Measurements from ENCODE around the gene GTPBP10. TPM values are rescaled to one million over a fixed set of nuclear protein-coding genes. Genes with fewer than 3 reads are reported as not detected.

Gene GTPBP10
- total RNA-seq, 1 donor from 2014 or later = 18.7 TPM

DNA sequence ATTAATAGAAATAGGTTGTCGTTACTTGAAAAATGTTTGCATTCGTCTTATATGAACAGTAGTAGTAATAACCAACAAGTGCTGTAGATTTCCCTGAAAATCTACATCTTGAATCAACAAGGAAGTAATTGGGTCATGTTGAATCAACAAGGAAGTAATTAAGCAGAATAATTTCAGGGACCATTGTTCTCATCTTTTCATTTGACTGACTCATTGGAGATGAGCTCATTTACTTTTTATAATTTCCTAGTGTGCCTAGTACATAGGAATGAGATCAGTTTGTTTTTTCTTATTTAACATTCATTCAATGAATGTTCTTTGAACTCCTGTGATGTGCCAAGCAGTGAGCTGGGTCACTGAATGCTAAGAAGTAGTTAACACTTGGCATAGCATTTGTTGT lies 65.0 kb downstream of the GTPBP10 start:
- no peaks in the 10 kb centered on the region for H3K9me3 Mint-ChIP-seq (ENCODE audit: unreplicated experiment)
- TF ChIP-seq, protein P1, sequence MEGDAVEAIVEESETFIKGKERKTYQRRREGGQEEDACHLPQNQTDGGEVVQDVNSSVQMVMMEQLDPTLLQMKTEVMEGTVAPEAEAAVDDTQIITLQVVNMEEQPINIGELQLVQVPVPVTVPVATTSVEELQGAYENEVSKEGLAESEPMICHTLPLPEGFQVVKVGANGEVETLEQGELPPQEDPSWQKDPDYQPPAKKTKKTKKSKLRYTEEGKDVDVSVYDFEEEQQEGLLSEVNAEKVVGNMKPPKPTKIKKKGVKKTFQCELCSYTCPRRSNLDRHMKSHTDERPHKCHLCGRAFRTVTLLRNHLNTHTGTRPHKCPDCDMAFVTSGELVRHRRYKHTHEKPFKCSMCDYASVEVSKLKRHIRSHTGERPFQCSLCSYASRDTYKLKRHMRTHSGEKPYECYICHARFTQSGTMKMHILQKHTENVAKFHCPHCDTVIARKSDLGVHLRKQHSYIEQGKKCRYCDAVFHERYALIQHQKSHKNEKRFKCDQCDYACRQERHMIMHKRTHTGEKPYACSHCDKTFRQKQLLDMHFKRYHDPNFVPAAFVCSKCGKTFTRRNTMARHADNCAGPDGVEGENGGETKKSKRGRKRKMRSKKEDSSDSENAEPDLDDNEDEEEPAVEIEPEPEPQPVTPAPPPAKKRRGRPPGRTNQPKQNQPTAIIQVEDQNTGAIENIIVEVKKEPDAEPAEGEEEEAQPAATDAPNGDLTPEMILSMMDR (IDR thresholded peaks at IDR 0.05; ENCODE audit: partially characterized antibody, unreplicated experiment) = no peak
- no peak overlapping the region for H3K4me3 Mint-ChIP-seq (ENCODE audit: unreplicated experiment)
- no peaks in the 10 kb centered on the region for H3K36me3 Mint-ChIP-seq (ENCODE audit: unreplicated experiment)
- DNase-seq = no peak
- no peaks in the 10 kb centered on the region for H3K27me3 Mint-ChIP-seq (ENCODE audit: unreplicated experiment)
- H3K27ac Mint-ChIP-seq (ENCODE audit: unreplicated experiment) = no peak overlapping the region
- no peaks in the 10 kb centered on the region for H3K4me1 Mint-ChIP-seq (ENCODE audit: low read depth, unreplicated experiment)

DNA sequence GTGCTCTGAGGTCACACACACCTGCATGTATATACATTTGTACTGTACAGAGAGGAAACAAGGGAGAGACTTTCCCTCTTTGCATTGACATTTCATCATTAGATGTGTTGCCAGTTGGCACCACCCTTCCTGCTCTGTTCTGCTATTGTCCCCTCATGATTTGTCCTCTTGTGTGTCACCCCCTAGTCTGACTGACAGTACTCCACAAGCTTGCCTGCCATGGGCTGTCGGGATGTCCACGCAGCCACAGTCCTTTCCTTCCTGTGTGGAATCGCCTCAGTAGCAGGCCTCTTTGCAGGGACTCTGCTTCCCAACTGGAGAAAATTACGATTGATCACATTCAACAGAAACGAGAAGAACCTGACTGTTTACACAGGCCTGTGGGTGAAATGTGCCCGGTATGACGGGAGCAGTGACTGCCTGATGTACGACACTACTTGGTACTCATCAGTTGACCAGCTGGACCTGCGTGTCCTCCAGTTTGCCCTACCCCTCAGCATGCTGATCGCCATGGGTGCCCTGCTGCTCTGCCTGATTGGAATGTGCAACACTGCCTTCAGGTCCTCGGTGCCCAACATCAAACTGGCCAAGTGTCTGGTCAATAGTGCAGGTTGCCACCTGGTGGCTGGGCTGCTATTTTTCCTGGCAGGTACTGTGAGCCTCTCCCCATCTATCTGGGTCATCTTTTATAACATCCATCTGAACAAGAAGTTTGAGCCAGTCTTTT lies 66.1 kb downstream of the GTPBP10 start:
- H3K27me3 Mint-ChIP-seq (ENCODE audit: unreplicated experiment) = peaks cover under 1% of the 10 kb centered on the region
- H3K27ac Mint-ChIP-seq (ENCODE audit: unreplicated experiment) = peak overlapping the region; percentile 53

DNA sequence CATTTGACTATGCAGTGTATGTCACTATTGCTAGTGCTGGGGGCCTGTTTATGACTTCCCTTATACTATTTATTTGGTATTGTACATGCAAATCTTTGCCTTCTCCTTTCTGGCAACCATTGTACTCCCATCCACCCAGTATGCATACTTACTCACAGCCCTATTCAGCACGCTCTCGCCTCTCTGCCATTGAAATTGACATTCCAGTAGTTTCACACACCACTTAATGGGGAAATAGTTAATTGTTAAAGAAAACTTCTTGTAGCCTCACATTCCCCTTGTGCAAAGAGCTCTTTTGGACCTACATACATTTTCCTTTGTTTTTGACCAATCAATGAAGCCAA lies 66.6 kb downstream of the GTPBP10 start:
- H3K27ac Mint-ChIP-seq (ENCODE audit: unreplicated experiment) = no peak overlapping the region
- TF ChIP-seq, protein P1 (IDR thresholded peaks at IDR 0.05; ENCODE audit: partially characterized antibody, unreplicated experiment) = no peak
- no peak for DNase-seq
- H3K27me3 Mint-ChIP-seq (ENCODE audit: unreplicated experiment) = peaks cover 1% of the 10 kb centered on the region
- no peaks in the 10 kb centered on the region for H3K9me3 Mint-ChIP-seq (ENCODE audit: unreplicated experiment)
- H3K4me3 Mint-ChIP-seq (ENCODE audit: unreplicated experiment) = no peak overlapping the region
- no peaks in the 10 kb centered on the region for H3K36me3 Mint-ChIP-seq (ENCODE audit: unreplicated experiment)
- no peaks in the 10 kb centered on the region for H3K4me1 Mint-ChIP-seq (ENCODE audit: low read depth, unreplicated experiment)

More for the DNA sequence above, 66.1 kb downstream of the GTPBP10 start:
- TF ChIP-seq, protein P1 (IDR thresholded peaks at IDR 0.05; ENCODE audit: partially characterized antibody, unreplicated experiment) = no peak
- DNase-seq = peak; percentile 23
- H3K4me1 Mint-ChIP-seq (ENCODE audit: low read depth, unreplicated experiment) = no peaks in the 10 kb centered on the region
- H3K4me3 Mint-ChIP-seq (ENCODE audit: unreplicated experiment) = no peak overlapping the region
- H3K9me3 Mint-ChIP-seq (ENCODE audit: unreplicated experiment) = no peaks in the 10 kb centered on the region
- H3K36me3 Mint-ChIP-seq (ENCODE audit: unreplicated experiment) = no peaks in the 10 kb centered on the region

DNA sequence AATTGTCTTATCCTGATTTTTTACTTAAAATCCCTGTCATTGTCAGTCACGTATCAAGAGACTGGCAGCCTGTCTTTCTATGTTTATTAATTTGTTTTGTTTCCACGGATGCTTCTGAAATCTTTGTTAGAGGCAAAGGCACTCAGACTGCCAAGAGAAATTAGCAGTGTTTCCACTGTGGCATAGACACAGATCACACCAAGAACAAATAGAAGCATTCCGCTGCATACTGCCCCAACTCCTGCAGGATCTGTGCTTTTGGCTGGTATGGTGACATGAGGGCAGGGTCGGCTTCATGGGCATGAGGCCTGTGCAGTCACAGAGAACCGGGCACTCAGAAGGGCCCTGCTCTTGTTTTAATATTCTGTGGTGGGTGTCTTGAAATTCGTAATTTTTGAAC lies 75.1 kb downstream of the GTPBP10 start:
- TF ChIP-seq, protein P1 (IDR thresholded peaks at IDR 0.05; ENCODE audit: partially characterized antibody, unreplicated experiment) = no peak
- H3K4me1 Mint-ChIP-seq (ENCODE audit: low read depth, unreplicated experiment) = no peaks in the 10 kb centered on the region
- no peak for DNase-seq
- no peak overlapping the region for H3K27ac Mint-ChIP-seq (ENCODE audit: unreplicated experiment)
- H3K27me3 Mint-ChIP-seq (ENCODE audit: unreplicated experiment) = peaks cover 1% of the 10 kb centered on the region
- H3K9me3 Mint-ChIP-seq (ENCODE audit: unreplicated experiment) = peaks cover 2% of the 10 kb centered on the region
- H3K36me3 Mint-ChIP-seq (ENCODE audit: unreplicated experiment) = no peaks in the 10 kb centered on the region
- H3K4me3 Mint-ChIP-seq (ENCODE audit: unreplicated experiment) = no peak overlapping the region

DNA sequence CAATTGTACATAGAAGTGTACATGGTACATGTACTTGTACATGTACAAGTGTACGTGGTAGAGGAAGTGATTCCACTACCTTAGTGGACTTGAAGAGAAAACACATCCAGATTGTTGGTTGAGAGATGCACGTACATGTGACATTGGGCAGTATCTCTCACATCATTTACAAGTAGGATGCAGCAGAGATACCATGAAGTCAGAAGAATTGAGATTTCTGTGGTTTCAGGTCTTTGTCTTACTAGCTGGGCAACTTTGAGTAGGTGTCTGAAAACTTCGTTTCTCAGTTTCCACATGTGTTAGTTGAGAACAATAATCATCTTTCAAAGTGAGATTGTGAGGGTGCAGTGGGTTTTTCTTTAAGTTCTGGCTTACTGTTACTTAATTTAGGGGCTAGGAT lies 78.2 kb downstream of the GTPBP10 start:
- Mint-ChIP-seq H3K4me1 (ENCODE audit: low read depth, unreplicated experiment) (no peaks in the 10 kb centered on the region), H3K4me3 (ENCODE audit: unreplicated experiment) (no peak overlapping the region), H3K27me3 (ENCODE audit: unreplicated experiment) (no peaks in the 10 kb centered on the region), H3K9me3 (ENCODE audit: unreplicated experiment) (peaks cover 2% of the 10 kb centered on the region), H3K36me3 (ENCODE audit: unreplicated experiment) (no peaks in the 10 kb centered on the region), H3K27ac (ENCODE audit: unreplicated experiment) (no peak overlapping the region)
- TF ChIP-seq, protein P1 (IDR thresholded peaks at IDR 0.05; ENCODE audit: partially characterized antibody, unreplicated experiment) = no peak
- no peak for DNase-seq
